ENCODE measurements around the gene CHIT1.
A peak's percentile ranks its signal among the peaks of the same experiment; 100 is the strongest.

CHIT1 gene

GRCh38 chr1:203172184-203173010, 57.1 kb downstream of the CHIT1 start:
- peak; percentile 52 for DNase-seq

GRCh38 chr1:203171341-203172183, 57.9 kb downstream of the CHIT1 start:
- DNase-seq = no peak

- no peak for DNase-seq
Observed at GRCh38 chr1:203170625-203171330, 58.7 kb downstream of the CHIT1 start.

- DNase-seq = no peak
Observed at GRCh38 chr1:203169770-203170520, 59.5 kb downstream of the CHIT1 start.

- no peak for DNase-seq
Observed at GRCh38 chr1:203168991-203169390, 60.5 kb downstream of the CHIT1 start.

- no peak for DNase-seq
Observed at GRCh38 chr1:203168256-203168786, 61.2 kb downstream of the CHIT1 start.

- DNase-seq = no peak
Observed at GRCh38 chr1:203167913-203168200, 61.6 kb downstream of the CHIT1 start.

- DNase-seq = no peak
Observed at GRCh38 chr1:203167026-203167912, 62.2 kb downstream of the CHIT1 start.

GRCh38 chr1:203166192-203166940, 63.1 kb downstream of the CHIT1 start:
- no peak for DNase-seq

All from NCI-H2171 (cell line).